NCI-H2081 (cell line): ENCODE results near the gene NTNG2.

ENCODE experiments used
- DNase-seq, 2 experiments: peaks; one replicate each; lab custom pipeline; 2025; lab: John Stamatoyannopoulos, UW

NTNG2 gene

GRCh38 chr9:132201780-132202703 lies 40.2 kb downstream of the NTNG2 start:
- peak; percentile 53 to 63 for DNase-seq

DNA sequence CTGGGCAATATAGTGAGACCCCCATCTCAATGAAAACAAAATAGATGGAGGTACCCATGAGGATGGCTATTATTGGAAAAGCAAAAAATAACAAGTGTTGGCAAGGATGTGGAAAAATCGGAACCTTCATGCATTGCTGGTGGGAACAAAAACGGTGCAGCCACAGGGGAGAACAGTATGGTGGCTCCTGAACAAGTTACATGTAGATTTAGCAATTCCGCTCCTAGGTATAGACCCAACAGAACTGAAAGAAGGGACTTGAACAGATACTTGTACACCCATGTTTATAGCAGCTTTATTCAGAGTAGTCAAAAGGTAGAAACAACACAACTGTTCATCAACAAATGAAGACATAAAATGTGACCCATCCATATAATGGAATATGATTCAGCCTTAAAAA lies 43.0 kb downstream of the NTNG2 start:
- no peak for DNase-seq

- DNase-seq, result no peak
Observed at GRCh38 chr9:132207215-132207614, 45.4 kb downstream of the NTNG2 start.

DNA sequence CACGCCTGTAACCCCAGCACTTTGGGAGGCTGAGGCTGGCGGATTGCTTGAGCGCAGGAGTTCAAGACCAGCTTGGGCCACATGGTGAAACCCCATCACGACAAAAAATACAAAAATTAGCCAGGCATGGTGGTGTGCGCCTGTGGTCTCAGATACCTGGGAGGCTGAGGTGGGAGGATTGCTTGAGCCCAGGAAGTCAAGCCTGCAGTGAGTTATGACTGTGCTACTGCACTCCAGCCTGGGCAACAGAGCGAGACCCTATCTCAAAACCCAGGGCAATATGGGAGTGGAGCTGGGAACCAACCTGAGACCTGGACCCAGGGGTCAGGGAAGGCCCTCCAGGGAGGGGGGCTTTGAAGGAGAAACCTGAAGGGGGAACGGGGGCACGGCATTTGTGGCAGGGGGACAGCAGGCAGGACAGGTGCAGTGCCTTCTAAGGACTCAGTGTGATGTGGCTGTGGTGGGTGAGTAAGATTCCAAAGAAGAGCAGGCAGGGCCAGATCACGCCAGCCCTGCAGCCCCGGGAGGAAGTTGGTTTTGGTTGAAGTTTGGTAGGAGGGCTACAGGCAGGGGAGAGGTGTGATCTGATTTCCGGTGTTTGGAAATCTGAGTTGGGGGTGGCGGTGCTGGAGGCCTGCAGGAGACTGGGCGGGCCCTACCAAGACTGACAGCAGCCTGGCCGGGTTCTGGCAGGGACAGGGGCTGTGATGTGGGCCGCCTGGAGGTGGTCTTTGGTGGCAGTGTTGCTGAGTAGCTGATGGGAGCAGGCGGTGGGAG lies 46.2 kb downstream of the NTNG2 start:
- no peak for DNase-seq

- no peak for DNase-seq
Observed at GRCh38 chr9:132209228-132209627, 47.4 kb downstream of the NTNG2 start.

- DNase-seq, result no peak
Observed at GRCh38 chr9:132210472-132211145, 48.8 kb downstream of the NTNG2 start.

GRCh38 chr9:132211570-132211969 lies 49.7 kb downstream of the NTNG2 start:
- no peak for DNase-seq

- peak; percentile 73 to 84 for DNase-seq
Observed at GRCh38 chr9:132214027-132214622, 52.3 kb downstream of the NTNG2 start.

DNA sequence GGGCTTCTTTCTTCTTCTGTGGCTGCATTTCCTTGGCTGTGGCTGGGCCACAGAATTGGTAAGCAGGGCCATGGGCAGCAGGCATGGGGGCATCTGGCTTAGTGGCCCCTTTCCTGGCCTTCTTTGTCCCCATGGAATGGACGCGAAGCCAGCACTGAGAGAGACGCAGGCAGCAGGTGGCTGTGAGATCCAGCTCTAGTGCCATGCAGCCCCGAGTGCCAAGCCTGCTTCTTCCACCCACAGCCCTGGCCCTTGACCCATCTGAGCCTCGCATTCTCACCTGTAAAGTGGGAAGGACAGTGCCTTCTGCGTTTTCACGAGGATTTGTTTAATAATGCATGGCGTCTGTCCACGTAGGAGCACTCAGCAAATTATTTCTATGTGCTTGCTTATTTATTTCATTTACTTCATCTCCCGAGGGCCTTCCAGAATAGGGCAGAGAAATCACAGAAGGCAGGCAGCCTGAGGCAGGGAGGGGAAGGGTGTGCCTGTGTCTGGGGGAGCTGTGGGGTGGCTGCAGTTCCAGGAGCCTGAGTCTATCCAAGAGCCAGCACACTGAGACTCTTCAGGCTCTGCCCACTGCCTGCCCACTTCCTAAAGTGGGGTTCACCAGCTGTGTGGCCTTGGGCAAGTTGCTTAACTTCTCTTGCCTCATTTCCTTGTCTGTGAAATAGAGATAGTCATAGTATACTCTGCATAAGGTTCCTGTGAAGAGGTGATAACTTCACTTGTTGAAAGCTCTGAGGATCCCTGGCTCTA lies 55.2 kb downstream of the NTNG2 start:
- DNase-seq, result no peak

GRCh38 chr9:132218208-132218607 lies 56.4 kb downstream of the NTNG2 start:
- no peak for DNase-seq

DNA sequence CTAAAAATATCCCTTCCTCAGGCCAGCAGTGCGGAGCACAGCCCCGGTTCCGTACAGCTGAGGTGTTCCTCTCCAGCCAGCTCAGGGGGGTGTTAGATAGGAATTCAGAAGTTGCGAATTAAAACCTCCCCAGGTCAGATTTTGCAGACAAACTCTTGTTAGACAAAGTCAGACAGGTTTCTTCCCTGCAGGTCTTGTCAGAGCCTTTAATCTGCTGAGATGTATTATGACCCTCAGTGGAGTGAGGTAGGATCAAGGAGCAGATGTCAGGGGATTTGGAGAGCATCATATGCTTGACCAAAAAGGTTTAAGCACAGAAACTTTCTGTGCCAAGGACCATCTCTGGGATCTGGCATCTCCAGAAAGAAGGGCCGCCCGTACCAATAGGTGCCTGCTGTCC lies 60.1 kb downstream of the NTNG2 start:
- no peak for DNase-seq

- no peak for DNase-seq
Observed at GRCh38 chr9:132224645-132225044, 62.8 kb downstream of the NTNG2 start.

- no peak for DNase-seq
Observed at GRCh38 chr9:132226571-132227430, 64.9 kb downstream of the NTNG2 start.

GRCh38 chr9:132228062-132228461 lies 66.2 kb downstream of the NTNG2 start:
- no peak for DNase-seq

GRCh38 chr9:132230605-132231004 lies 68.7 kb downstream of the NTNG2 start:
- DNase-seq, result no peak

- DNase-seq, result no peak
Observed at GRCh38 chr9:132231019-132231701, 69.3 kb downstream of the NTNG2 start.

- no peak for DNase-seq
Observed at GRCh38 chr9:132232522-132232921, 70.7 kb downstream of the NTNG2 start.

DNA sequence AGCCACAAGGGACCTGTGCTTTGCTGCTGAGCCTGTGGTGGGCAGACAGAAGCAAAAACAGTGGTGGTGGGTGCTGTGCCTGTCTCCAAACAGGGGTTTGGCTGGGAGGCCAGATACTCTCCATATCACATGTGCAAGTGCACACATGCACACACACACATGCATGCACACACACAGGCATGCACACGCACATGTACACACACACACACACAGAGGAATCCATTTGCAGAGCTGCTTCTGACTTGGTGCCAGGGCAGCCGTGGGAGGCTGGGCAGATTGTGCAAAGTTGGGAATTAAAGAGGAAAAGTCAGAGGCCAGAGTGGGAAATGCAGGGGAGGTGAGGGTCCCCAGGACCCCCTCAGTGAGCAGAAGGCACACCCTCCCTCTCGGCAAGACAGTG lies 71.3 kb downstream of the NTNG2 start:
- DNase-seq, result no peak

DNA sequence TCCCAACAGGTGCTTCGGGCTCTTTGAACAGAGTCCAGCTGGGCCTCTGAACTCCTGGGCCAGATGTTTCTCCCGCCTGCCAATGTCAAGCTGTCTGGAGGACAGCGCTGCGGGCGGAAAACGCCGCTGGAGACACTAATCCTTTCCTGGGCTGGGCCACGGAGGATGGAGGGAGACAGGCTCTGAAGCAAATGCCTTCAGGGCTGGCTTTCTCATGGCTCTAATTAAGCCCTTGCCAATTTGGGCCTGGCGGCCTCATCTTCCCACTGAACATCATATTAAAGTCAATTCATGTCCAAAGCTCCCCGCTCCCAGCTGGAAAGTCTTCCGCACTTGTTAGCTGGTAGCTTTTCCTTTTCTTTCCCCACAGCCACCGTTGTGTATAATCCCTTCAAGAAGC lies 72.7 kb downstream of the NTNG2 start:
- peak; percentile 6 to 16 for DNase-seq

GRCh38 chr9:132235125-132235524 lies 73.3 kb downstream of the NTNG2 start:
- no peak for DNase-seq
